ENCODE results near the gene BCL10. TPM values are rescaled to one million over a fixed set of nuclear protein-coding genes. Genes with fewer than 3 reads are reported as not detected.

The BCL10 gene
- total RNA-seq, 1 donor = 30.4 TPM

- Histone ChIP-seq H3K79me2 (ENCODE audit: insufficient read depth, low read length) (no peaks in the 10 kb centered on the region), H3K4me2 (ENCODE audit: insufficient read depth, low read length) (no peak overlapping the region), H4K20me1 (ENCODE audit: insufficient read depth, low read length) (no peaks in the 10 kb centered on the region), H3K9me3 (ENCODE audit: low read depth, low read length) (no peaks in the 10 kb centered on the region), H3K4me1 (ENCODE audit: insufficient read depth, low read length) (no peaks in the 10 kb centered on the region), H3K27me3 (ENCODE audit: insufficient read depth, low read length) (peaks cover 16% of the 10 kb centered on the region), H3K27ac (ENCODE audit: low read depth, low read length) (no peak overlapping the region), H3K4me3 (ENCODE audit: insufficient read depth, low read length) (no peak overlapping the region), H3K36me3 (ENCODE audit: insufficient read depth, low read length) (no peaks in the 10 kb centered on the region), H2AFZ (ENCODE audit: low read length) (no peak overlapping the region)
- no peak for TF ChIP-seq CTCF (IDR thresholded peaks at IDR 0.05; ENCODE audit: extremely low read depth, low read depth, low read length)
- no peak for DNase-seq (ENCODE audit: insufficient read length, low spot score, missing footprints)
These were observed 59.7 kb downstream of the BCL10 start for GRCh38 chr1:85216697-85217096.

Small RNA genes lying within 50 kb of the gene (small RNA-seq; reads per million reads assigned to genes)
- not detected for gene RF00019

Other genes with a start within 250 kb of the BCL10 start
- gene MCOLN3, start 228.1 kb downstream of the BCL10 start, total RNA-seq = 4.0 and 4.7 TPM in 2 replicates
- 13.0 and 13.8 TPM in 2 replicates for gene SYDE2, start 75.6 kb downstream of the BCL10 start, total RNA-seq
- 11.2 and 13.0 TPM in 2 replicates for gene C1orf52, start 17.0 kb downstream of the BCL10 start, total RNA-seq
- 89.0 and 89.6 TPM in 2 replicates for gene DDAH1, start 188.5 kb upstream of the BCL10 start, total RNA-seq

All from osteoblast (primary cell).